NCI-H1417 treated with DMSO at 0.1 percent for 48 hours (cell line): ENCODE data around the gene SLC36A3.

Source experiments
- DNase-seq: peaks from one replicate; lab custom pipeline; 2025; lab: John Stamatoyannopoulos, UW

SLC36A3 gene

GRCh38 chr5:151298063-151298855 lies 5.3 kb downstream of the SLC36A3 start:
- no peak for DNase-seq

GRCh38 chr5:151296974-151297373 lies 6.6 kb downstream of the SLC36A3 start:
- DNase-seq, result no peak

- DNase-seq, result no peak
Observed at GRCh38 chr5:151296478-151296830, 7.1 kb downstream of the SLC36A3 start.

GRCh38 chr5:151295791-151296477 lies 7.6 kb downstream of the SLC36A3 start:
- DNase-seq, result no peak

- no peak for DNase-seq
Observed at GRCh38 chr5:151295138-151295537, 8.4 kb downstream of the SLC36A3 start.

- no peak for DNase-seq
Observed at GRCh38 chr5:151293624-151294023, 9.9 kb downstream of the SLC36A3 start.

GRCh38 chr5:151288180-151288579 lies 15.4 kb downstream of the SLC36A3 start:
- no peak for DNase-seq

GRCh38 chr5:151286246-151286645 lies 17.3 kb downstream of the SLC36A3 start:
- DNase-seq, result no peak

GRCh38 chr5:151285683-151286082 lies 17.9 kb downstream of the SLC36A3 start:
- no peak for DNase-seq

GRCh38 chr5:151284392-151284967 lies 19.1 kb downstream of the SLC36A3 start:
- no peak for DNase-seq

- no peak for DNase-seq
Observed at GRCh38 chr5:151283120-151283825, 20.3 kb downstream of the SLC36A3 start.

GRCh38 chr5:151281001-151281639 lies 22.4 kb downstream of the SLC36A3 start:
- no peak for DNase-seq

GRCh38 chr5:151280443-151280842 lies 23.1 kb downstream of the SLC36A3 start:
- no peak for DNase-seq

GRCh38 chr5:151278845-151279244 lies 24.7 kb downstream of the SLC36A3 start:
- DNase-seq, result no peak

GRCh38 chr5:151275803-151276202 lies 27.8 kb downstream of the SLC36A3 start:
- DNase-seq, result no peak

GRCh38 chr5:151274666-151275065 lies 28.9 kb downstream of the SLC36A3 start:
- no peak for DNase-seq

- no peak for DNase-seq
Observed at GRCh38 chr5:151271336-151271735, 32.2 kb downstream of the SLC36A3 start.

GRCh38 chr5:151270599-151270998 lies 33.0 kb downstream of the SLC36A3 start:
- DNase-seq, result no peak

- DNase-seq, result no peak
Observed at GRCh38 chr5:151267491-151268260, 35.9 kb downstream of the SLC36A3 start.

GRCh38 chr5:151264113-151264512 lies 39.5 kb downstream of the SLC36A3 start:
- no peak for DNase-seq

- no peak for DNase-seq
Observed at GRCh38 chr5:151262532-151262931, 41.0 kb downstream of the SLC36A3 start.
